ENCODE data around the gene CTH. TPM values are rescaled to one million over a fixed set of nuclear protein-coding genes. Genes with fewer than 3 reads are reported as not detected.
"Not testable (repeated sequence)": the region's sequence is repeated elsewhere in the genome, so short reads cannot be mapped to it uniquely, and the experiment has no call there.

The CTH gene
- polyA plus RNA-seq, 1 donor: 11.8 TPM

- Histone ChIP-seq H3K4me1 (ENCODE audit: control insufficient read depth, insufficient read depth, low read length) (no peaks in the 10 kb centered on the region), H3K27me3 (ENCODE audit: control insufficient read depth, insufficient read depth, low read length) (no peaks in the 10 kb centered on the region), H3K27ac (ENCODE audit: low read length) (no peak overlapping the region), H3K4me3 (ENCODE audit: low read length) (no peak overlapping the region), H3K36me3 (ENCODE audit: control insufficient read depth, insufficient read depth, low read length) (no peaks in the 10 kb centered on the region), H3K9me3 (ENCODE audit: control insufficient read depth, low read depth, low read length) (no peaks in the 10 kb centered on the region)
- WGBS (ENCODE audit: insufficient coverage, low lambda C conversion rate): 100% methylated on average over 1 of the region's 2 CpGs
- DNase-seq: no peak
Measured at GRCh38 chr1:70403759-70404158, 7.3 kb upstream of the CTH start.

GRCh38 chr1:70405780-70406416, 5.2 kb upstream of the CTH start:
- no peaks in the 10 kb centered on the region for H3K9me3 ChIP-seq (ENCODE audit: control insufficient read depth, low read depth, low read length)
- DNase-seq: no peak
- peaks cover 3% of the 10 kb centered on the region for H3K4me1 ChIP-seq (ENCODE audit: control insufficient read depth, insufficient read depth, low read length)
- no peak overlapping the region for H3K4me3 ChIP-seq (ENCODE audit: low read length)
- no peak overlapping the region for H3K27ac ChIP-seq (ENCODE audit: low read length)
- H3K27me3 ChIP-seq (ENCODE audit: control insufficient read depth, insufficient read depth, low read length): no peaks in the 10 kb centered on the region
- H3K36me3 ChIP-seq (ENCODE audit: control insufficient read depth, insufficient read depth, low read length): no peaks in the 10 kb centered on the region
- 90% methylated on average over 2 of the region's 12 CpGs for WGBS (ENCODE audit: insufficient coverage, low lambda C conversion rate)

- peaks cover 3% of the 10 kb centered on the region for H3K4me1 ChIP-seq (ENCODE audit: control insufficient read depth, insufficient read depth, low read length)
- H3K9me3 ChIP-seq (ENCODE audit: control insufficient read depth, low read depth, low read length): no peaks in the 10 kb centered on the region
- H3K36me3 ChIP-seq (ENCODE audit: control insufficient read depth, insufficient read depth, low read length): no peaks in the 10 kb centered on the region
- no peak overlapping the region for H3K4me3 ChIP-seq (ENCODE audit: low read length)
- H3K27ac ChIP-seq (ENCODE audit: low read length): no peak overlapping the region
- H3K27me3 ChIP-seq (ENCODE audit: control insufficient read depth, insufficient read depth, low read length): no peaks in the 10 kb centered on the region
- no CpG with 5 or more reads among the region's 2 CpGs for WGBS (ENCODE audit: insufficient coverage, low lambda C conversion rate)
- DNase-seq: no peak
Measured at GRCh38 chr1:70409136-70409535, 1.9 kb upstream of the CTH start.

- peak overlapping the region; percentile 89 for H3K4me3 ChIP-seq (ENCODE audit: low read length)
- H3K27ac ChIP-seq (ENCODE audit: low read length): peak overlapping the region; percentile 99
- H3K9me3 ChIP-seq (ENCODE audit: control insufficient read depth, low read depth, low read length): no peaks in the 10 kb centered on the region
- H3K36me3 ChIP-seq (ENCODE audit: control insufficient read depth, insufficient read depth, low read length): no peaks in the 10 kb centered on the region
- DNase-seq: no peak
- H3K4me1 ChIP-seq (ENCODE audit: control insufficient read depth, insufficient read depth, low read length): peaks cover 3% of the 10 kb centered on the region
- no CpG with 5 or more reads among the region's 17 CpGs for WGBS (ENCODE audit: insufficient coverage, low lambda C conversion rate)
- H3K27me3 ChIP-seq (ENCODE audit: control insufficient read depth, insufficient read depth, low read length): no peaks in the 10 kb centered on the region
Measured at GRCh38 chr1:70411360-70411844, 334 bp downstream of the CTH start.

- Histone ChIP-seq H3K27ac (ENCODE audit: low read length) (no peak overlapping the region), H3K4me3 (ENCODE audit: low read length) (no peak overlapping the region), H3K27me3 (ENCODE audit: control insufficient read depth, insufficient read depth, low read length) (no peaks in the 10 kb centered on the region), H3K36me3 (ENCODE audit: control insufficient read depth, insufficient read depth, low read length) (peaks cover 7% of the 10 kb centered on the region), H3K4me1 (ENCODE audit: control insufficient read depth, insufficient read depth, low read length) (no peaks in the 10 kb centered on the region), H3K9me3 (ENCODE audit: control insufficient read depth, low read depth, low read length) (no peaks in the 10 kb centered on the region)
- 100% methylated on average over 1 of the region's 4 CpGs for WGBS (ENCODE audit: insufficient coverage, low lambda C conversion rate)
- no peak for DNase-seq
Measured at GRCh38 chr1:70415882-70416281, 4.8 kb downstream of the CTH start.

- WGBS (ENCODE audit: insufficient coverage, low lambda C conversion rate): no CpG with 5 or more reads among the region's 4 CpGs
- H3K4me1 ChIP-seq (ENCODE audit: control insufficient read depth, insufficient read depth, low read length); H3K9me3 ChIP-seq (ENCODE audit: control insufficient read depth, low read depth, low read length); H3K27me3 ChIP-seq (ENCODE audit: control insufficient read depth, insufficient read depth, low read length); H3K36me3 ChIP-seq (ENCODE audit: control insufficient read depth, insufficient read depth, low read length); H3K4me3 ChIP-seq (ENCODE audit: low read length); H3K27ac ChIP-seq (ENCODE audit: low read length); DNase-seq: not testable (repeated sequence)
Measured at GRCh38 chr1:70418973-70419734, 8.1 kb downstream of the CTH start.

GRCh38 chr1:70420320-70420719, 9.3 kb downstream of the CTH start:
- no peak overlapping the region for H3K4me3 ChIP-seq (ENCODE audit: low read length)
- H3K36me3 ChIP-seq (ENCODE audit: control insufficient read depth, insufficient read depth, low read length): peaks cover 7% of the 10 kb centered on the region
- H3K27ac ChIP-seq (ENCODE audit: low read length): no peak overlapping the region
- H3K4me1 ChIP-seq (ENCODE audit: control insufficient read depth, insufficient read depth, low read length): no peaks in the 10 kb centered on the region
- no peak for DNase-seq
- H3K9me3 ChIP-seq (ENCODE audit: control insufficient read depth, low read depth, low read length): no peaks in the 10 kb centered on the region
- 100% methylated on average over 1 of the region's 4 CpGs for whole genome bisulfite sequencing (ENCODE audit: insufficient coverage, low lambda C conversion rate)
- no peaks in the 10 kb centered on the region for H3K27me3 ChIP-seq (ENCODE audit: control insufficient read depth, insufficient read depth, low read length)

GRCh38 chr1:70426154-70427131, 15.4 kb downstream of the CTH start:
- Histone ChIP-seq H3K4me1 (ENCODE audit: control insufficient read depth, insufficient read depth, low read length) (peaks cover 4% of the 10 kb centered on the region), H3K27ac (ENCODE audit: low read length) (no peak overlapping the region), H3K4me3 (ENCODE audit: low read length) (no peak overlapping the region), H3K9me3 (ENCODE audit: control insufficient read depth, low read depth, low read length) (no peaks in the 10 kb centered on the region), H3K27me3 (ENCODE audit: control insufficient read depth, insufficient read depth, low read length) (no peaks in the 10 kb centered on the region), H3K36me3 (ENCODE audit: control insufficient read depth, insufficient read depth, low read length) (no peaks in the 10 kb centered on the region)
- 96% methylated on average over 4 of the region's 7 CpGs for WGBS (ENCODE audit: insufficient coverage, low lambda C conversion rate)
- no peak for DNase-seq

- DNase-seq: no peak
- H3K36me3 ChIP-seq (ENCODE audit: control insufficient read depth, insufficient read depth, low read length): no peaks in the 10 kb centered on the region
Measured at GRCh38 chr1:70427976-70428375, 16.9 kb downstream of the CTH start.

GRCh38 chr1:70429219-70429618, 18.2 kb downstream of the CTH start:
- Histone ChIP-seq H3K27ac (ENCODE audit: low read length) (peak overlapping the region; percentile 42), H3K9me3 (ENCODE audit: control insufficient read depth, low read depth, low read length) (no peaks in the 10 kb centered on the region), H3K4me1 (ENCODE audit: control insufficient read depth, insufficient read depth, low read length) (peaks cover 4% of the 10 kb centered on the region), H3K4me3 (ENCODE audit: low read length) (no peak overlapping the region), H3K27me3 (ENCODE audit: control insufficient read depth, insufficient read depth, low read length) (no peaks in the 10 kb centered on the region), H3K36me3 (ENCODE audit: control insufficient read depth, insufficient read depth, low read length) (peaks cover 7% of the 10 kb centered on the region)
- DNase-seq: peak in 1 of 2 donors; percentile 60
- no CpG with 5 or more reads among the region's 2 CpGs for WGBS (ENCODE audit: insufficient coverage, low lambda C conversion rate)

More at GRCh38 chr1:70427976-70428375, 16.9 kb downstream of the CTH start:
- no peak overlapping the region for H3K27ac ChIP-seq (ENCODE audit: low read length)
- H3K27me3 ChIP-seq (ENCODE audit: control insufficient read depth, insufficient read depth, low read length): no peaks in the 10 kb centered on the region
- H3K4me3 ChIP-seq (ENCODE audit: low read length): no peak overlapping the region
- peaks cover 4% of the 10 kb centered on the region for H3K4me1 ChIP-seq (ENCODE audit: control insufficient read depth, insufficient read depth, low read length)
- no CpG with 5 or more reads among the region's 3 CpGs for WGBS (ENCODE audit: insufficient coverage, low lambda C conversion rate)
- H3K9me3 ChIP-seq (ENCODE audit: control insufficient read depth, low read depth, low read length): no peaks in the 10 kb centered on the region

All from large intestine (tissue), 3 donors.